NT2/D1 (cell line): Measurements from ENCODE around the gene CDKN2B-AS1.

Experiments used
- DNase-seq: peaks from one replicate; pipeline ENCODE4 v3.0.0-alpha.2; 2011; ENCODE audit warnings: low read depth, low spot score
- H3K27me3 ChIP-seq: 2 replicates; pipeline ENCODE4 v1.6.0; 2011; ENCODE audit warnings: mild to moderate bottlenecking; ENCODE audit not compliant: insufficient read length, insufficient read depth
- H3K36me3 ChIP-seq: 2 replicates; pipeline ENCODE4 v1.6.1; 2011; ENCODE audit warnings: mild to moderate bottlenecking, low read length, mixed read lengths; ENCODE audit not compliant: insufficient read depth, insufficient read length
- H3K4me1 ChIP-seq: 2 replicates; pipeline ENCODE4 v1.5.1; 2011; ENCODE audit not compliant: insufficient read depth, insufficient read length
- H3K4me3 ChIP-seq: 2 replicates; pipeline ENCODE4 v1.5.1; 2011; ENCODE audit warnings: low read depth; ENCODE audit not compliant: insufficient read length
- H3K9ac ChIP-seq: 2 replicates; pipeline ENCODE4 v1.6.0; 2011; ENCODE audit warnings: low read depth; ENCODE audit not compliant: insufficient read length
- H3K9me3 ChIP-seq: 2 replicates; pipeline ENCODE4 v1.5.1; 2011; ENCODE audit warnings: mild to moderate bottlenecking, low read length; ENCODE audit not compliant: insufficient read depth
- SUZ12 ChIP-seq: IDR thresholded peaks from 2 replicates; pipeline ENCODE4 v1.6.1; 2011; ENCODE audit not compliant: insufficient read length, insufficient read depth; ENCODE audit errors: extremely low read depth
- YY1 ChIP-seq: IDR thresholded peaks from 2 replicates; pipeline ENCODE4 v1.6.1; 2011; ENCODE audit not compliant: insufficient read length, insufficient read depth
- ZNF274 ChIP-seq: IDR thresholded peaks from 2 replicates; pipeline ENCODE4 v1.6.1; 2011; ENCODE audit warnings: mild to moderate bottlenecking, low read depth, low read length

The CDKN2B-AS1 gene

DNA sequence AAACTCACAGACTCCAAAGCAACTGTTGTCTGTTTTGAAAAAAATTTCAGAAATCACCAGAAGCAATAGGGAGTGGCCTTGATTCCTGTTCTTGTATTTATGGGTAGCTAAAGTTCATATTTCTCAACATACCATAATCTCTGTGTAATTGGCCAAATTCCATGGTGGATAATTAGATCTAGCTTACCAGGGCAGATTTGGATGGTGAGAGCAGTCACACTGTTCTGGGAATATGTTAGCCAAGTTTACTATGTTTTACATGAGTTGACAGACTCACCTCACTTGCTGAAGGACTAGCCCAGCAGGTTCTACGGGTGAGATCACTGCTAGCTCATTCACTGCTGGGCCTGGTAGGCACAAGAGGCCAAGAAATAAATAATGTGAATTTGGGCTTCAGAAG, 47.2 kb downstream of the CDKN2B-AS1 start:
- no peaks in the 10 kb centered on the region for H3K4me1 ChIP-seq
- H3K4me3 ChIP-seq, result no peak overlapping the region
- H3K9me3 ChIP-seq, result no peaks in the 10 kb centered on the region

DNA sequence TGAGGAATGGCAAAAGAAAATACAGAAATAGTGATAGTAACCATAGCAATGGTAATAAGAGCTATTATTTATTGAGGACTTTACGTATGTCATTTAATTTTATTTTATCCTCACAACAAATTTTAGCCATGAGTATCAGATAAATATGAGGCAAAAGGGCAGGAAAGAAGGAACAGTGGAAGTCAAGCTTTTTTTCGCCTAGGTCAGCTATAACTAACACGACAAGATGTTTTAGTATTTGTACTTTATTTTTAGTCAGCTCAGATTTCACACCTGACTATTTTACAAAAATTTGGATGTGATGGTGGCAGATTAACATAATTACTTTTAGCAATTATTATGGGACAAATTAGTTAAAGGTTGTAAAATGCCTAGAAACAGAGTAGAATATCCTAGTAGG, 49.3 kb downstream of the CDKN2B-AS1 start:
- no peaks in the 10 kb centered on the region for H3K9me3 ChIP-seq
- no peaks in the 10 kb centered on the region for H3K4me1 ChIP-seq
- no peak for DNase-seq
- H3K36me3 ChIP-seq, result no peaks in the 10 kb centered on the region
- TF ChIP-seq SUZ12 (no peak), ZNF274 (no peak), YY1 (no peak)
- no peaks in the 10 kb centered on the region for H3K27me3 ChIP-seq
- no peak overlapping the region for H3K4me3 ChIP-seq
- H3K9ac ChIP-seq, result no peak overlapping the region

More for the DNA sequence above, 47.2 kb downstream of the CDKN2B-AS1 start:
- no peak for DNase-seq
- TF ChIP-seq SUZ12, result no peak
- no peak for TF ChIP-seq YY1
- no peak for TF ChIP-seq ZNF274
- Histone ChIP-seq H3K36me3 (no peaks in the 10 kb centered on the region), H3K9ac (no peak overlapping the region), H3K27me3 (no peaks in the 10 kb centered on the region)

DNA sequence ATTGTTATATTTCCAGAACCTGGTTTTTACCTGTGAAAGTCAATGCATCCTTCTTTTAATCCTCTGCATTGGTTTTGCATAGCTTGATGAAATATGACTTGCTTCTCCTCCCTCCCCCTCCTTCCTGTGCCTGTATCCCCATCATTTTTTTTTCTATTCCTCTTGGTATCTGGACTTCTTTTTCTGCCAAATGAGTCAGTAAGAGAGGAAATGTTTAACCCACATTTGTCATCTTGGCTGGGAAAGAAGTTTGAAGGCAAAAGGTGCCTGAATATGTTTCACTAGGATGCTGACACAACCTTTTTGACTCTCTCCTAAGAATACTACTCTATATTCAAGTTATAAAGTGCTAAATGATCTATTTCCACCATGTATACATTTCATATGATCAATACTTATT, 50.0 kb downstream of the CDKN2B-AS1 start:
- no peak for DNase-seq
- Histone ChIP-seq H3K27me3 (no peaks in the 10 kb centered on the region), H3K9me3 (no peaks in the 10 kb centered on the region), H3K9ac (no peak overlapping the region), H3K4me1 (no peaks in the 10 kb centered on the region), H3K4me3 (no peak overlapping the region), H3K36me3 (no peaks in the 10 kb centered on the region)
- TF ChIP-seq ZNF274 (no peak), YY1 (no peak)

DNA sequence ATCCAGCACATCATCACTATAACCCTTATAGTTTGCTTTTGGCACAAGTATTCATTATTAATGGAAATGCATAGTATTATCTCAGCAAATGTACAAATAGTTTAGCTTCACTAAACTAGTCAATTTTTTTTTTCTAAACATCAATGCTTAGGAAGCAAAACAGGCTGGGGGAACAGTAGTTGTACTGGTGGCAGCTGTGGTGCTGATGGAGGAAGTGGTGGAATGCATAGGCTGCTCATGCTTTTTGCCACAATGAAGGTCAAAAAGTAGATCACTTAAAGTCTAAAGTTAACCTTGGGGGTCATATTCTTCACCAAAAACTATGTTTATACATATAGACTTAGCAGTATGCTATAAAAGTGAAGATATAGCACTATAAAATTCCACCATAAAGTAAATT, 50.8 kb downstream of the CDKN2B-AS1 start:
- no peak for DNase-seq
- Histone ChIP-seq H3K9ac (no peak overlapping the region), H3K36me3 (no peaks in the 10 kb centered on the region), H3K27me3 (no peaks in the 10 kb centered on the region), H3K4me1 (no peaks in the 10 kb centered on the region), H3K9me3 (no peaks in the 10 kb centered on the region), H3K4me3 (no peak overlapping the region)
- no peak for TF ChIP-seq SUZ12
- TF ChIP-seq YY1, result no peak
- no peak for TF ChIP-seq ZNF274

DNA sequence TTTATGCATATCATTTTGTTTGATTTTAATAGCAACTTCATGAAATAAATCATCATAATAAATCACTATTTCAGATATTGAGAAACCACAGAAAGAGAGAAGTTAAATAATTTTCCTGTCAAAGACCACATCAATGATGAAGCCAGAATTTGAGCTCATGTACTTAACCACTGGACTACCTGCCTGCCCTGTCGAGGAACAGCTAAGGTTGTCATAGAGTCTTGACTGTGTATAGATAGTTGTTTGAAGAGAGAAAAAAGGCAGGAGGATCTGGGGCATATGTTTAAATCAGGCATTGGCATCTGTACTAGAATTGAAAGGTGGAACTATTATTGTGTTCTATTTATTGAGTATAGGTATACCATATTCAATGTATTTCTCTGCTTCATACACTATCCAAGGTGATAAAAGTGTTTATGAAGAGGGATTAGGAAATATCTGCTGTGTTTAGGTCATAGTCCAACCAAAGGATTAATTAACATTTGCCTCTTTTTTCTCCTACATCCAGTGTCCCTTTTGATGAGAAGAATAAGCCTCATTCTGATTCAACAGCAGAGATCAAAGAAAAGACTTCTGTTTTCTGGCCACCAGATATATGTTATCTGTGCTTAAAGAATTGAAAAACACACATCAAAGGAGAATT, 51.8 kb downstream of the CDKN2B-AS1 start:
- H3K36me3 ChIP-seq, result no peaks in the 10 kb centered on the region
- no peaks in the 10 kb centered on the region for H3K27me3 ChIP-seq
- no peak for DNase-seq
- H3K9me3 ChIP-seq, result no peaks in the 10 kb centered on the region
- H3K4me3 ChIP-seq, result no peak overlapping the region
- TF ChIP-seq SUZ12, result no peak
- TF ChIP-seq ZNF274, result no peak
- no peak for TF ChIP-seq YY1
- no peak overlapping the region for H3K9ac ChIP-seq
- H3K4me1 ChIP-seq, result no peaks in the 10 kb centered on the region

DNA sequence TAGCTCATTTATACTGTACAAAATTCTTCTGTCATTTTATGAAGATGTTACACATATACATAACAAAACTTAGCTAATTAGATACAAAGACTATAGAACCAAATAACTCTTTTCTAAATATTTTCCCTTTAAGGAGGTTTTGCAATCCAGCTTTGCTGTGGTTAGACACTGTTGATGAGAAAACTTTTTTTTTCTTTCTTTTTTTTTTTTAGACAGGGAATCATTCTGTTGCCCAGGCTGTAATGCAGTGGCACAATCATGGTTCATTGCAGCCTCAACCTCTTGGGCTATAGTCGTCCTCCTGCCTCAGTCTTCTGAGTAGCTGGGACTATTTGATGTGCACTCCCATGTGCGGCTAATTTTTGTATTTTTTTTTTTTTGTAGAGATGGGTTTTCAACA, 53.0 kb downstream of the CDKN2B-AS1 start:
- Histone ChIP-seq H3K9me3 (no peaks in the 10 kb centered on the region), H3K4me3 (no peak overlapping the region), H3K27me3 (no peaks in the 10 kb centered on the region), H3K36me3 (no peaks in the 10 kb centered on the region), H3K9ac (no peak overlapping the region), H3K4me1 (no peaks in the 10 kb centered on the region)
- no peak for DNase-seq
- no peak for TF ChIP-seq ZNF274
- TF ChIP-seq YY1, result no peak
- no peak for TF ChIP-seq SUZ12

DNA sequence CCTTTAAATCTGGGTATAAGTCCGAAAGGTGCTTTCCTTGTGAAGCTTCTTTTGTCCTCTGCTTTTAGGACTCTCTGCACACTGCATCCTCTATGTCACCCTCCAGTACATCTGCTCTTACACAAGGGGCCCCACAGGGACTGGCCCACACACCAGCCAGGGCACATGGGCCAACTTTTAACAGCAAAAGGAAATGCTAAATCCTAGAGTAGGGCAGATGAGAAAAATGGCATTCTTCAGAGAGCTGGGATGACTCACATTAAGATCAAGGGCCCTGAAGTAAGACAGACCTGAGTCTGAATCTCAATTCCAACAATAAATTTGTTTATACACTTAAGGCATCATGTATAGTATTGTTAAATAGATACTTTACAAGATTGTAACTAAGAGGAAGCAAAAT, 54.8 kb downstream of the CDKN2B-AS1 start:
- DNase-seq, result no peak
- H3K9me3 ChIP-seq, result no peaks in the 10 kb centered on the region
- H3K36me3 ChIP-seq, result no peaks in the 10 kb centered on the region
- no peaks in the 10 kb centered on the region for H3K4me1 ChIP-seq
- no peak overlapping the region for H3K9ac ChIP-seq
- H3K4me3 ChIP-seq, result no peak overlapping the region
- TF ChIP-seq YY1 (no peak), SUZ12 (no peak), ZNF274 (no peak)
- H3K27me3 ChIP-seq, result no peaks in the 10 kb centered on the region
